Nucleus accumbens (tissue), 56 donors: Measurements from ENCODE around the gene SLC12A4.
A peak's percentile ranks its signal among the peaks of the same experiment; 100 is the strongest.
"Not testable (repeated sequence)": the region's sequence is repeated elsewhere in the genome, so short reads cannot be mapped to it uniquely, and the experiment has no call there.

Experiments
- DNase-seq, 56 donors: peaks; one replicate each; lab custom pipeline; 2025; lab: John Stamatoyannopoulos, UW

Gene SLC12A4

DNA sequence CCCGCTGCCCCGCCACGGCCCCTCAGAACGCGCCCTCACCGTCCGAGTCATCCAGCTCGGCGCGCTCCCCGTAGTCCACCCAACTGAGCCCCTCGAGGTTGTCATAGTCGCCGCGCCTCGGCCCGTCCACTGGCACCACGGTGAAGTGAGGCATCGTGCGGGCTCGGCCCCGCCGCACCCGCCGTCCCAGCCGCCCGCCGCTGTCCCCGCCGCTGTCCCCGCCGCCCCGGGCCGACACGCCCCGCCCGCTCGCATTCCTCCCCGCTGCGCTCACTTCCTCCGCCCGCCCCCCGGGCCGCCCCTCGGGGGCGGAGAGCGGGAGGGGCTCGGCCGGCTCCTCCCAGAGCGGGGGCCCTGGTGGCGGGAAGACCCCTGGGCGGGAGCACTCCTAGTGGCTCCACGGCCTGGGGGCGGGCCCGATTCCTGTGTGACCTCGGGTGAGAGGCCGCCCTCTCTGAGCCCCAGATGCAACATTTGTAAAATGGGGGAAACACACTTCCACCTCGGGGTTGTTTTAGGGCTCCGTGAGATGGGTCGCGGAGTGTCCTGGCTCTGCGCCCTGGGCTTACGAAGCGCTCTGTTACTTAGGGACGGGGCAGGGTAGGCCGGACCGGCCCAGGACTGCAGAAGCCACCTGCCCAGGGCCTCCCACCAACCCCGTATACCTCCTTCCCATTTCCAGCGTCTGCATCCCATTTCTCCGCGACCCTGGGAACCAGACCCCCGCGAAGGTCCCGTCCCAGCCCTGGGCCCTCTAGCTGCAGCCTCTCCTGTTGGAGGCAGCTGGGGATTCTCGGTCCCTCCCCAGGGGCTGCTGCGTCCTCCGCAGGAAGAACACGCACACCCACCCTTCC, at the start of gene SLC12A4:
Gene SLC12A4 (minus strand): TSS at position 238 of the 854 bp plus-strand sequence. CDS start 84 bp downstream, at position 154.
- DNase-seq, result peak in 47 of 56 donors; percentile 12 to 82 (median 42)

- DNase-seq, result no peak
Measured at GRCh38 chr16:68015681-68016080, 47.2 kb upstream of the SLC12A4 start, which contains the start of gene DPEP2NB. Gene DPEP2NB (minus strand): TSS chr16:68015911. CDS start chr16:68015770, 141 bp downstream.

DNA sequence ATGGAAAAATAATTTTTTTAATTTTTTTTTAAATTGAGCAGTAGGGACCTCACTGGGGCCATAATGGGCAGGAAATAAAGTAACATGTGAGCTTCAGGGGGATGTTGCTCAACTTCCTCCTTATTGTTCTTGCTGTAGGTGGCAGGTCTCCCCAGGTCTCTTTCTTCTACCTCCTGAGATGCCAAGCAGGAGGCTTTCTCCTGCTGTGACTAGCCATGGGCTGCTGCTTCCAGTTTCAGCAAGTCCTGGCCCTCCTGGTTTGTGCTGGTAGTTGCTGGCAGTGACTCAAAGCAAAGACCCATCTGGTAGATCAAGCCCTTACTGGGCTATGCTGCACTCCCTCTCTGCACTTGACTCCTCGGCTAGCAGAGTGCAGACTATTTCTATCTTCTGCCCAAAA, 45.0 kb upstream of the SLC12A4 start:
- DNase-seq, result no peak

GRCh38 chr16:68009872-68010271, 41.4 kb upstream of the SLC12A4 start:
- DNase-seq, result not testable (repeated sequence)

DNA sequence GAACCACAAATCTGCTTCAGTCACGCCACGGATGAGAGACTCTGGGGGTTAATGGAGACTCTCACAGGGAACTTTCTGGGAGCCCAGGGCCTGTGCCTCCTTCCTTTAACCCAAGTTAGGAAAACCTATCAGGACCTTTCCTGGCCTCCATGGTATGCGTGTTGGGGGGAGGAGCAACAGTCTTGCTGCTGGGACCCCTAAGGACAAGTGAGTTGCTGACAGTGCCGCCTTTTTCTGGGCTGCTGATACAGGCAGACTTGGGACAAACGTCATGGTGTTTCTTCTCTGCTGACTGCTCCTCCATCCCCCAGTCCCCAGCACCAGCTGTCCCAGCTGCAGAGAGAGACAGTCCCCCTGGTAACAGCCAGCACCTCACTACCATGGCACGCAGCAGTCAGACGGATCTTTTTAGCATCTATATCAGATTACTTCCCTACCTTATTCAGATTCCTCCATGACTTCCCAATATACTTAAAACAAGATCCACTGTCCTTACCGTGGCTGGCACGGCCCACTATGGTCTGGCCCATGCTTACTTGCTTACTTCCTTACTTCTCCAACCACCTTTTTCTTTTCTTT, 40.8 kb upstream of the SLC12A4 start:
- DNase-seq, result no peak

- DNase-seq, result peak in 8 of 56 donors; percentile 7 to 22 (median 12)
Measured at GRCh38 chr16:68005786-68006286, 37.4 kb upstream of the SLC12A4 start.

DNA sequence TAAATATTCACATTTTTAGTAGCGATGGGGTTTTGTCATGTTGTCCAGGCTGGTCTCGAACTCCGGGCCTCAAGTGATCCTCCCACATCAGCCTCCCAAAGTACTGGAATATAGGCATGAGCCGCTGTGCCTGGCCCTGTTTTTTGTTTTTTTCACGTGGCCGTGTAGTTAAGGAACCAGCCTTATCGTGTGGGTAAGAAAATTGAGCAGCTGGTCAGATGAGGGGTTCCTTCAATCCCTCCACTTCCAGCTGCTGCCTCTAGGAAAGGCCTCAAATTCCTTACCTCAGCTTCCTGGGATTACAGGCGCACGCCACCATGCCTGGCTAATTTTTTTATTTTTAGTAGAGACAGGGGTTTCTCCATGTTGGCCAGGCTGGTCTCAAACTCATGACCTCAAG, 36.8 kb upstream of the SLC12A4 start:
- DNase-seq, result no peak

DNA sequence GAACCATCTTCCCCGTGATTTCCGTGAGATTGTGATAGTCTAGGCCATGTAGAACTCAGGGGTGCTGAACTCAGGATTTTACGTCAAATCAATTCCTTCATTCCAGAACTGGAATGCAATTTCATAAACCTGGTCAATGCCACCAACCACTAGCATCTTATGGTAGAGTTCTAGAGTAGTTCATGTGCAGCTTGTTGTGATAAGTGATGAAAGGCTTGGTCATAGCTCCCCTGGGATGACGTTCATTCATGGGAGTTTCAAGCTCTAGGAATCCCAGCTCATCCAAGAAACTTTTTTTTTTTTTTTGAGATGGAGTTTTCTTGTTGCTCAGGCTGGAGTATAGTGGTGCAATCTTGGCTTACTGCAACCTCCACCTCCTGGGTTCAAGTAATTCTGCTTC, 34.6 kb upstream of the SLC12A4 start:
- DNase-seq, result no peak

DNA sequence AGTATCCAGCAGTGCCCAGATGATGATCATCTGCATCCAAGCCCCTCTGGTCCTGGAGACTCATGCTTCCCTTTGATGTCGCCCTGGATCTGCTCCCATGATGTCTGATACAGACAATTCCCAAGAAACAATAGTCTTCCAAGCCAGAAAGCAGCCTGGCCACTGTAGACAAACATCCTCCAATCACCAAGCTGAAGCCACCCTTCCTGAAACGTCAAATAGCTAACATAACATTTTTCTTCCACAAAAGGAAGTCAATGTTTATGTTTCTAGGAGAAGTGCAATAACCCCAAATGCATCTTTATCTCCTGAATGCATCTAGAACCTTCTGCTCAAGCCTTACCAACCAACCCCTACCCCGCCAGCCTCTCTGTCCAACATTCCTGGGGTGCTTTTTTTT, 32.0 kb upstream of the SLC12A4 start:
- DNase-seq, result no peak

- no peak for DNase-seq
Measured at GRCh38 chr16:67999985-68000384, 31.5 kb upstream of the SLC12A4 start.

DNA sequence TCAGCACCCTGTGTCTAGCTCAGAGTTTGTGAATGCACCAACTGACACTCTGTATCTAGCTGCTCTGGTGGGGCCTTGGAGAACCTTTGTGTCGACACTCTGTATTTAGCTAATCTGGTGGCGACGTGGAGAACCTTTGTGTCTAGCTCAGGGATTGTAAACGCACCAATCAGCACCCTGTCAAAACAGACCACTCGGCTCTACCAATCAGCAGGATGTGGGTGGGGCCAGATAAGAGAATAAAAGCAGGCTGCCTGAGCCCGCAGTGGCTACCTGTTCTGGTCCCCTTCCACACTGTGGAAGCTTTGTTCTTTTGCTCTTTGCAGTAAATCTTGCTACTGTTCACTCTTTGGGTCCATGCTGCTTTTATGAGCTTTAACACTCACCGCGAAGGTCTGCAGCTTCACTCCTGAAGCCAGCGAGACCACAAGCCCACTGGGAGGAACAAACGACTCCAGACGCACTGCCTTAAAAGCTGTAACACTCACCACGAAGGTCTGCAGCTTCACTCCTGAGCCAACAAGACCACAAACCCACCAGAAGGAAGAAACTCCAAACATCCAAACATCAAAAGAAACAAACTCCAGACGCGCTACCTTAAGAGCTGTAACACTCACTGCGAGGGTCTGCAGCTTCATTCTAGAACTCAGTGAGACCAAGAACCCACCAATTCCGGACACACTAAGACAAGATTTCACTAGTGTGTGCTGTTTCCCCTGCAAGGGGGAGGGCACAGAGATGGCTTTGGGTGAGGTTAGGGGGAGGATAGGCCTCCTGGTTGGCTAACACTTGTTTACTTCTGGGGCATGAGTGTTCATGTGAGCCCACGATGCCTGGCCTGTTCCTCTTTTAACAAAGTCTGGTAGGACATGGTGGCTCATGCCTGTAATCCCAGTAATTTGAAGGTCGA, 30.6 kb upstream of the SLC12A4 start, which contains the start of gene DPEP2:
Gene DPEP2 (minus strand): TSS at position 706 of the 910 bp plus-strand sequence. CDS start 6,272 bp downstream, outside the sequence.
- peak in 5 of 56 donors; percentile 1 to 21 (median 6) for DNase-seq

DNA sequence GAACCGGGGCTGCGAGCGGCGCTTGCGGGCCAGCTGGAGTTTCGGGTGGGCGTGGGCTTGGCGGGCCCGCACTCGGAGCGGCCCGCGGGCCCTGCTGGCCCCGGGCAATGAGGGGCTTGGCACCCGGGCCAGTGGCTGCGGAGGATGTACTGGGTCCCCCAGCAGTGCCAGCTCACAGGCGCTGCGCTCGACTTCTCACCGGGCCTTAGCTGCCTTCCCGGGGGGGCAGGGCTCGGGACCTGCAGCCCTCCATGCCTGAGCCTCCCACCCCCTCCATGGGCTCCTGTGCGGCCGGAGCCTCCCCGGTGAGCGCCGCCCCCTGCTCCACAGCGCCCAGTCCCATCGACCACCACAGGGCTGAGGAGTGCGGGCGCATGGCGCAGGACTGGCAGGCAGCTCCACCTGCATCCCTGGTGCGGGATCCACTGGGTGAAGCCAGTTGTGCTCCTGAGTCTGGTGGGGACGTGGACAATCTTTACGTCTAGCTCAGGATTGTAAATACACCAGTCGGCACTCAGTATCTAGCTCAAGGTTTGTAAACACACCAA, 29.9 kb upstream of the SLC12A4 start:
- DNase-seq, result not testable (repeated sequence)

DNA sequence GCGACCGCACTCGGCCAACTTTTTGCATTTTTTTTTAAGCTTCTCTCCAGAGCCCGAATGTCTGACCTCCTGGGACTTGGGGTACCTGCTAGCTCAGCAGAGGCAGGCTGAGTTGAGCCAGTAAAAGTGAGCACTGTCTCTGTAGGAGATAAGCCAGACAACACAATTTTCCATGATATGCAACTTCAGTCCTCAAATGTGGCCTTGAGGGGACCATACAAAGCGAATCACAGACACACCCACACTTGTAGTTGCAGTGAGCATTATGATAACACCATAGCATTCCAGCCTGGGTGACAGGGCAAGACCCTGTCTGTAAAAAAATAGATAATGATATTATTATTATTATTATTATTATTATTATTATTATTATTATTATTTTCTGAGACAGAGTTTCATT, 28.2 kb upstream of the SLC12A4 start:
- DNase-seq, result no peak

GRCh38 chr16:67995423-67995822, 27.0 kb upstream of the SLC12A4 start:
- no peak for DNase-seq

DNA sequence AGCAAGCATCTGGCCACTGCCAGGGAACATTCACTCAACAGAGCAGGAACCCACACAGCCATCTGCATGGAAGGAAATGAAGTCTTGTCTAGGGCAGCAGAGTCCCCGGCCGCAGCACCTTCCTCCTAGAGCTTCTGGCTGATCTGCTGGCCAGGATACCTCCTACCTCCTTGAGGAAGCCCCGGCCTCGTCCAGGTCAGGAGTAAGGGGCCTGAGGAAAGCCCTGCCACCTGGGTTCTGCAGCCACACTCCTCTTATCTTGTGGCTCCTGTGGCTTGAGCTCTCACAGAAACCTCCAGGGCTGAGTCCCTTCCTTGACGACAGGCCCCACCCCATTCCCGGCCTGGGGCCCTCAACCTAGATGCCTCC, 25.6 kb upstream of the SLC12A4 start:
- not testable (repeated sequence) for DNase-seq

GRCh38 chr16:67993207-67994039, 25.0 kb upstream of the SLC12A4 start:
- peak in 46 of 56 donors; percentile 3 to 75 (median 34) for DNase-seq

- no peak for DNase-seq
Measured at GRCh38 chr16:67992661-67993206, 24.3 kb upstream of the SLC12A4 start.

GRCh38 chr16:67990018-67990386, 21.6 kb upstream of the SLC12A4 start:
- DNase-seq, result no peak
